Measurements from ENCODE around the gene SLC39A11. TPM values are rescaled to one million over a fixed set of nuclear protein-coding genes. Genes with fewer than 3 reads are reported as not detected.

The SLC39A11 gene
- total RNA-seq, 2 donors from 2014 or later: 18.1 to 20.1 TPM

DNA sequence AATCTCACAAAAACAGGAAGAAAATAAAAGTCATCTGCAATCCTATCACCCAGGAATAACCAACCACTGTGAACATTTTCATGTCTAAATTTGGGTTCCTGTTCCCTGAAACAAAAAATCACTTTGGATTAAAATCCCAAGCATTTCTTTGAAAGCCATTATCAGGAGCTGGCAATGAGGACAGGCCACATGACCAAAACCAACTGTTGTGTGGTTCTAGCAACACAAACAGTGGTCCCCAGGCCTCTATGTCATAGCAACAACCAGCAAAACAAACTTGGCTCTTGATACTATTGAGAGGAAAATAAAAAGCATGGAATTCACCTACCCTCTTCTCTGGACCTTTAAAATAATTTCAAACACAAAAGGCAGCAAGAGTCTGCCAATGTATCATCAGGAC, 252.5 kb downstream of the SLC39A11 start:
- H3K9me3 ChIP-seq (ENCODE audit: control insufficient read depth, low read length): peaks cover 14% of the 10 kb centered on the region
- Mint-ChIP-seq H3K27me3 (ENCODE audit: insufficient read depth) (no peaks in the 10 kb centered on the region), H3K4me1 (no peaks in the 10 kb centered on the region), H3K36me3 (ENCODE audit: low read depth) (peaks cover 3% of the 10 kb centered on the region), H3K27ac (no peak overlapping the region), H3K4me3 (no peak overlapping the region), H3K9me3 (peaks cover 17% of the 10 kb centered on the region)
- no peaks in the 10 kb centered on the region for H3K36me3 ChIP-seq (ENCODE audit: control insufficient read depth, insufficient read depth, low read length)
- TF ChIP-seq, protein P1, sequence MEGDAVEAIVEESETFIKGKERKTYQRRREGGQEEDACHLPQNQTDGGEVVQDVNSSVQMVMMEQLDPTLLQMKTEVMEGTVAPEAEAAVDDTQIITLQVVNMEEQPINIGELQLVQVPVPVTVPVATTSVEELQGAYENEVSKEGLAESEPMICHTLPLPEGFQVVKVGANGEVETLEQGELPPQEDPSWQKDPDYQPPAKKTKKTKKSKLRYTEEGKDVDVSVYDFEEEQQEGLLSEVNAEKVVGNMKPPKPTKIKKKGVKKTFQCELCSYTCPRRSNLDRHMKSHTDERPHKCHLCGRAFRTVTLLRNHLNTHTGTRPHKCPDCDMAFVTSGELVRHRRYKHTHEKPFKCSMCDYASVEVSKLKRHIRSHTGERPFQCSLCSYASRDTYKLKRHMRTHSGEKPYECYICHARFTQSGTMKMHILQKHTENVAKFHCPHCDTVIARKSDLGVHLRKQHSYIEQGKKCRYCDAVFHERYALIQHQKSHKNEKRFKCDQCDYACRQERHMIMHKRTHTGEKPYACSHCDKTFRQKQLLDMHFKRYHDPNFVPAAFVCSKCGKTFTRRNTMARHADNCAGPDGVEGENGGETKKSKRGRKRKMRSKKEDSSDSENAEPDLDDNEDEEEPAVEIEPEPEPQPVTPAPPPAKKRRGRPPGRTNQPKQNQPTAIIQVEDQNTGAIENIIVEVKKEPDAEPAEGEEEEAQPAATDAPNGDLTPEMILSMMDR (conservative IDR thresholded peaks at IDR 0.05): no peak
- no peaks in the 10 kb centered on the region for H3K4me1 ChIP-seq (ENCODE audit: control insufficient read depth, insufficient read depth, low read length)
- no peak overlapping the region for H3K27ac ChIP-seq (ENCODE audit: low read depth, low read length)
- H3K27me3 ChIP-seq (ENCODE audit: control insufficient read depth, insufficient read depth, low read length, poor library complexity, severe bottlenecking): no peaks in the 10 kb centered on the region
- no peak overlapping the region for H3K4me3 ChIP-seq (ENCODE audit: low read length)
- no peak for DNase-seq
- no peak overlapping the region for H3K9ac ChIP-seq (ENCODE audit: extremely low read depth, low read length, poor library complexity, severe bottlenecking)

DNA sequence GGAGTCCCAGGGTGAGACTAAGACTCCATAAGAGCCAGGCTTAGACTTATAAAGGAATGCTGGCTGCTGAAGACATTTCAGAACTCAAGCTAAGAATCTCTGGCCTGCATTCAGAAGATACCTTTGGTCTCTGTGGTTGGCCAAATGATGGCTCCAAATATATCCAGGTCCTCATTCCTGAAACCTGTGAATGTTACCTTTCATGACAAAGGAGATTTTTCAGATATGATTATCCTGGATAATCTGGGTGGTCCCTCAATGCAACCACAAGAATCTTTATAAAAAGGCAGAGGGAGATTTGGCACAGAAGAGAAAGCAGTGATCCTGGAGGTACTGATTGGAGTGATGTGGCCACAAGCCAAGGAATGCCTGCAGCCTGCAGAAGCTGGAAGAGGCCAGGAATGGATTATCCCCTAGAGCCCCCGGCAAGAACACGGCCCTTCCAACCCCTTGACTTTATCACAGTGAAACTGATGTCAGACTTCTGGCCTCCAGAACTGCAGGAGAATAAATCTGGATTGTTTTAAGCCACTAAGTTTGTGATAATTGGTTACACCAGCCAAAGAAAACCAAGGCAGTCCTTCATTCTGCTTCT, 253.3 kb downstream of the SLC39A11 start:
- Mint-ChIP-seq H3K27ac (no peak overlapping the region), H3K4me1 (no peaks in the 10 kb centered on the region), H3K4me3 (no peak overlapping the region), H3K9me3 (peaks cover 17% of the 10 kb centered on the region), H3K27me3 (ENCODE audit: insufficient read depth) (no peaks in the 10 kb centered on the region), H3K36me3 (ENCODE audit: low read depth) (peaks cover 3% of the 10 kb centered on the region)
- DNase-seq: no peak
- Histone ChIP-seq H3K27ac (ENCODE audit: low read depth, low read length) (no peak overlapping the region), H3K4me1 (ENCODE audit: control insufficient read depth, insufficient read depth, low read length) (no peaks in the 10 kb centered on the region), H3K36me3 (ENCODE audit: control insufficient read depth, insufficient read depth, low read length) (no peaks in the 10 kb centered on the region), H3K9me3 (ENCODE audit: control insufficient read depth, low read length) (peaks cover 14% of the 10 kb centered on the region), H3K4me3 (ENCODE audit: low read length) (no peak overlapping the region), H3K9ac (ENCODE audit: extremely low read depth, low read length, poor library complexity, severe bottlenecking) (no peak overlapping the region), H3K27me3 (ENCODE audit: control insufficient read depth, insufficient read depth, low read length, poor library complexity, severe bottlenecking) (no peaks in the 10 kb centered on the region)
- TF ChIP-seq, protein P1 (conservative IDR thresholded peaks at IDR 0.05): no peak
- 100% methylated on average over 2 of the region's 2 CpGs; no CpG with 5 or more reads in 1 of the 2 experiments for WGBS, 2 experiments (ENCODE audit: insufficient coverage in 1 of 2, insufficient read length in 1 of 2)

DNA sequence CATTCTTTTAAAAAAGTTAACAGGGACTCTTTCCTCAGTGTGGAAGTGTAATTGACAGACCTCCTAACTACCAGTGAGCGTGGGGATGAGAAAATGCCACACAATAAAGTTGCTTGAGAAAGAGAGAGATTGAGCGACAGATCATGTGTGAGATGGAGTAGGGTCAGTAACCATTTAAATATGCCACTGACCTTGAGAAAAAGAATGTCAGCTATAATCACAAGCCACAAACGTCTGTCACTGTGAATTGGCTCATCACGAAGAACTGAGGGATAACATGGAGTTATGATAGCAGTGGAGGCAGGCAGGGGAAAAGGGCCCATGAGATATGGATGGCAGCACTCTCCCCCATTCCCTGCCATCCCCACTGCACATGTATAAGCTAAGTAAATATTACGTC, 253.9 kb downstream of the SLC39A11 start:
- Histone ChIP-seq H3K4me1 (ENCODE audit: control insufficient read depth, insufficient read depth, low read length) (peaks cover 2% of the 10 kb centered on the region), H3K27ac (ENCODE audit: low read depth, low read length) (no peak overlapping the region), H3K36me3 (ENCODE audit: control insufficient read depth, insufficient read depth, low read length) (no peaks in the 10 kb centered on the region), H3K9me3 (ENCODE audit: control insufficient read depth, low read length) (peaks cover 14% of the 10 kb centered on the region), H3K9ac (ENCODE audit: extremely low read depth, low read length, poor library complexity, severe bottlenecking) (no peak overlapping the region), H3K27me3 (ENCODE audit: control insufficient read depth, insufficient read depth, low read length, poor library complexity, severe bottlenecking) (no peaks in the 10 kb centered on the region), H3K4me3 (ENCODE audit: low read length) (no peak overlapping the region)
- Mint-ChIP-seq H3K4me3 (no peak overlapping the region), H3K9me3 (peaks cover 17% of the 10 kb centered on the region), H3K27ac (no peak overlapping the region), H3K27me3 (ENCODE audit: insufficient read depth) (no peaks in the 10 kb centered on the region), H3K4me1 (peaks cover 1% of the 10 kb centered on the region), H3K36me3 (ENCODE audit: low read depth) (peaks cover 3% of the 10 kb centered on the region)
- TF ChIP-seq, protein P1 (conservative IDR thresholded peaks at IDR 0.05): no peak
- no peak for DNase-seq
- WGBS, 2 experiments (ENCODE audit: insufficient coverage in 1 of 2, insufficient read length in 1 of 2): 88 to 91% methylated on average over 4 to 5 of the region's 5 CpGs
